Transverse colon (tissue), 4 donors: Measurements from ENCODE around the gene TM9SF3. TPM values are rescaled to one million over a fixed set of nuclear protein-coding genes. Genes with fewer than 3 reads are reported as not detected.

Source experiments
- DNase-seq: peaks from one replicate; pipeline ENCODE4 v3.0.0-alpha.2; 2019
- H3K27ac ChIP-seq, 4 donors: fragments of 200-600 bp; sonication (generic); 2 replicates each; pipeline ENCODE4 v1.5.1; 2016 to 2018; ENCODE audit warnings: inconsistent platforms in 4 of 4
- H3K27me3 ChIP-seq: fragments of 200-600 bp; sonication (generic); 2 replicates; pipeline ENCODE4 v1.5.1; 2017; ENCODE audit warnings: inconsistent platforms
- H3K36me3 ChIP-seq, 4 donors: fragments of 200-600 bp; sonication (generic); 2 replicates each; pipeline ENCODE4 v1.5.1; 2017 to 2019; ENCODE audit warnings: inconsistent platforms in 4 of 4
- H3K4me1 ChIP-seq, 4 donors: fragments of 200-600 bp; sonication (generic); 2 replicates each; pipeline ENCODE4 v1.5.1; 2017 to 2020; ENCODE audit warnings: inconsistent platforms in 4 of 4
- H3K4me3 ChIP-seq, 4 donors: fragments of 200-600 bp; sonication (generic); 1 replicate in 1 of 4; 2 replicates in 3 of 4; pipeline versions ENCODE4 v1.5.1 to v1.6.1; 2017 to 2019; ENCODE audit warnings: inconsistent platforms in 4 of 4
- H3K9me3 ChIP-seq, 2 donors: fragments of 200-600 bp; sonication (generic); 2 replicates each; pipeline ENCODE4 v1.5.1; 2017 to 2019; ENCODE audit warnings: inconsistent platforms in 2 of 2
- CTCF ChIP-seq, 5 experiments: fragments of 200-600 bp in 3 of 5; fragments of 450-650 bp in 2 of 5; sonication (generic) in 3 of 5; IDR thresholded peaks; 1 replicate in 2 of 5; 2 replicates in 3 of 5; pipeline ENCODE4 v1.5.1; 2016 to 2017; ENCODE audit warnings: antibody characterized with exemption in 5 of 5, inconsistent platforms in 3 of 5, mild to moderate bottlenecking in 2 of 5, moderate library complexity in 1 of 5
- EP300 ChIP-seq: sonication (generic); formaldehyde crosslinking; IDR thresholded peaks from one replicate; pipeline ENCODE4 v1.6.1; 2017; ENCODE audit warnings: antibody characterized with exemption, low read depth
- POLR2A ChIP-seq: fragments of 450-650 bp; IDR thresholded peaks from one replicate; pipeline ENCODE4 v1.6.1; 2016; ENCODE audit warnings: antibody characterized with exemption, mild to moderate bottlenecking, moderate library complexity
- POLR2AphosphoS5 ChIP-seq, 3 donors: sonication (generic); formaldehyde crosslinking; IDR thresholded peaks; one replicate each; pipeline ENCODE4 v1.6.1; 2016; ENCODE audit warnings: antibody characterized with exemption in 3 of 3
- whole genome bisulfite sequencing, 2 donors: methylation state at CpG; one replicate each; pipeline ENCODE4 v1.1.5; 2018; ENCODE audit warnings: low coverage in 1 of 2; 5-methylcytosine and 5-hydroxymethylcytosine counted together
- in situ Hi-C, 4 donors: fragments of 200-750 bp; cut with MboI; loops; one replicate each; pipeline versions ENCODE4 v1.15.0 to v1.15.1; 2017; ENCODE audit warnings: low sequenced_read_pairs in 3 of 4, low pct_ligation_motif_present in 1 of 4, low pct_unique_long_range_greater_than_20kb in 1 of 4
- intact Hi-C: fragments of 100-400 bp; cut with DNase I; formaldehyde crosslinking; loops from one replicate; pipeline ENCODE4 v1.15.1; 2023; ENCODE audit warnings: low total_unique reads
- total RNA-seq, 4 donors: library from RNA; depleted of rRNA; stranded (reverse); fragments of >200 nt; gene quantifications; one replicate each; pipeline ENCODE4 v1.1.0, GENCODE V29; 2016

The TM9SF3 gene
- total RNA-seq, 4 donors from 2014 or later, result 34.4 to 133 (median 77.3) TPM

- H3K4me3 ChIP-seq, result no peak overlapping the region
- in situ Hi-C loops, result loop anchor here in 2 of 4 donors (25.0 kb wide), 2 partner anchors 211 to 386 kb away; partner anchors contain the start of gene LCOR (in 1 of the 2)
- no peak for DNase-seq
- intact Hi-C loops, result no loop called here
- H3K4me1 ChIP-seq, result no peaks in the 10 kb centered on the region
- no peaks in the 10 kb centered on the region for H3K27me3 ChIP-seq
- no peaks in the 10 kb centered on the region for H3K36me3 ChIP-seq
- TF ChIP-seq CTCF (IDR thresholded peaks at IDR 0.05) (no peak), EP300 (no peak), POLR2A (no peak), POLR2AphosphoS5 (IDR thresholded peaks at IDR 0.05) (no peak)
- no peak overlapping the region for H3K27ac ChIP-seq
- no peaks in the 10 kb centered on the region for H3K9me3 ChIP-seq
- 90% methylated on average over 5 of the region's 5 CpGs; no CpG with 5 or more reads in 1 of the 2 donors for whole genome bisulfite sequencing, 2 donors
Observed at GRCh38 chr10:96626795-96627194, 40.0 kb upstream of the TM9SF3 start.

- no peak for DNase-seq
- H3K4me1 ChIP-seq, result peaks cover 0 to 4% (median 1%) of the 10 kb centered on the region in 4 donors
- no peak overlapping the region for H3K4me3 ChIP-seq
- H3K9me3 ChIP-seq, result no peaks in the 10 kb centered on the region
- TF ChIP-seq CTCF (IDR thresholded peaks at IDR 0.05), result no peak
- no peaks in the 10 kb centered on the region for H3K36me3 ChIP-seq
- 78% methylated on average over 1 of the region's 1 CpG; no CpG with 5 or more reads in 1 of the 2 donors for WGBS, 2 donors
- no peak overlapping the region for H3K27ac ChIP-seq
- intact Hi-C loops (no loop called here), in situ Hi-C loops (loop anchor here in 2 of 4 donors (25.0 kb wide), 2 partner anchors 212 to 387 kb away; partner anchors contain the start of gene LCOR (in 1 of the 2))
- H3K27me3 ChIP-seq, result no peaks in the 10 kb centered on the region
Observed at GRCh38 chr10:96625173-96625572, 38.4 kb upstream of the TM9SF3 start.

- Histone ChIP-seq H3K9me3 (no peaks in the 10 kb centered on the region), H3K27me3 (no peaks in the 10 kb centered on the region), H3K4me3 (no peak overlapping the region), H3K36me3 (no peaks in the 10 kb centered on the region), H3K27ac (no peak overlapping the region), H3K4me1 (peaks cover 10 to 22% (median 15%) of the 10 kb centered on the region in 4 donors)
- in situ Hi-C loops (no loop called here), intact Hi-C loops (no loop called here)
- DNase-seq, result no peak
- TF ChIP-seq POLR2A, result no peak
- TF ChIP-seq EP300, result no peak
- no peak for TF ChIP-seq CTCF (IDR thresholded peaks at IDR 0.05)
- TF ChIP-seq POLR2AphosphoS5 (IDR thresholded peaks at IDR 0.05), result no peak
- WGBS, 2 donors, result 76 to 92% methylated on average over 4 to 6 of the region's 6 CpGs
Observed at GRCh38 chr10:96622013-96622787, 35.4 kb upstream of the TM9SF3 start.

DNA sequence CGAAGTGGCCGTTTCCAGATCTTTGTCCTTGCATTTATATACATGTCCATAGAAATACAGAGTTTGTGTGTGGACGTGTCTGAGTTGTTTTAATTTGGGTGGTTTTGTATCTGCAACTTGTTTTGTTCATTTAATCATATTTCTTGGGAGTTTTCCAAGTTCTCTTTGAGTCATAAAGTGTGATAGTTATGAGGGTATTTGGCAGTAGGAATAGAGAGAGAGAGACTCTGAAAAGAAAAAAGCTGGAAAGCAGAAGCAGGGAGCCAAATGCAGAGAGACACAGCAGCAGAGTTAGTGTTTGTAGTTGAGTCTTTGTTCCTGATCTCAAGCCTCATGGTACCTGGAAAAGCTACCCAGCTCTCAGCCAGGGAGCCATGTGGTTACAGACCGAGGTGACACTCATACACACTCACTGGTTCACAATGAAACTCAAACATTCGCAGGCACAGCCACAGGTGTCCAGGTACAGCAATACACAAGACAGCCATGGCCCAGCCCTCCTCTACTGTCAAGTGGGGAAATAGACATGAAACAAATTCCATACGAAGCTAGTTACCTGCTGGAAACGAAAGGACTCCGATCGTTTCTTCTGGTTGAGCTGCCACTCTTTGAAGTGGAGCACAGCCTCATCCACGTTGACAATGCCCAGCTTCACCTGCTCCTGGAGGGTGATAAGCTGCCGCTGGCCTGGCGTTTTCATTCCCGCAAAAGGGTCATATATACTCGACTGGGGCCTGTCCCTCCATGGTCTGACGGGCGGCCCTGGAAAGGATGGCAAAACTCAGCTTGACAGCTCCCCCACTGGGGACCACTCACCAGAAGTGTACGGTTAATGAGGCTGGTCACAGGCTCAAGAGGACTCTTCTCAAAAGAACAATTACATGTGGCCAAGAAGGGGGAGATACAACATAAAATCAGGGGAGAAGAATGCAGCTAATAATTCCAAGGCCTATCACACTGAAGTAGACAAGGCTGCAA, 33.3 kb upstream of the TM9SF3 start:
- 18 to 63% methylated on average over 2 to 17 of the region's 17 CpGs for WGBS, 2 donors
- Histone ChIP-seq H3K27me3 (no peaks in the 10 kb centered on the region), H3K27ac (peak overlapping the region; percentile 32 to 64 (median 48)), H3K4me3 (no peak overlapping the region), H3K36me3 (no peaks in the 10 kb centered on the region), H3K4me1 (peaks cover 10 to 22% (median 15%) of the 10 kb centered on the region in 4 donors), H3K9me3 (no peaks in the 10 kb centered on the region)
- in situ Hi-C loops, result no loop called here
- TF ChIP-seq EP300, result no peak
- TF ChIP-seq CTCF (IDR thresholded peaks at IDR 0.05), result no peak
- TF ChIP-seq POLR2AphosphoS5 (IDR thresholded peaks at IDR 0.05), result no peak
- TF ChIP-seq POLR2A, result no peak
- intact Hi-C loops, result no loop called here
- no peak for DNase-seq
